HG02973 (cell line): ENCODE measurements around the gene ZNF571.

ENCODE experiments used
- ATAC-seq: cut with Tn5 transposase; IDR thresholded peaks from one replicate; pipeline ENCODE4 v1.9.1; 2021; ENCODE audit warnings: moderate library complexity; ENCODE audit not compliant: unreplicated experiment

The ZNF571 gene

GRCh38 chr19:37594304-37594981 lies at the start of gene ZNF571, which contains the start of gene ZNF540:
ZNF571 (minus strand) TSS chr19:37594792; CDS start chr19:37586676, 8,116 bp downstream.
ZNF540 (plus strand) TSS chr19:37594876; CDS start chr19:37598448, 3,572 bp downstream.
- ATAC-seq = peak; percentile 92

- ATAC-seq = no peak
These were observed 40.8 kb upstream of the ZNF571 start for GRCh38 chr19:37635076-37636056.

DNA sequence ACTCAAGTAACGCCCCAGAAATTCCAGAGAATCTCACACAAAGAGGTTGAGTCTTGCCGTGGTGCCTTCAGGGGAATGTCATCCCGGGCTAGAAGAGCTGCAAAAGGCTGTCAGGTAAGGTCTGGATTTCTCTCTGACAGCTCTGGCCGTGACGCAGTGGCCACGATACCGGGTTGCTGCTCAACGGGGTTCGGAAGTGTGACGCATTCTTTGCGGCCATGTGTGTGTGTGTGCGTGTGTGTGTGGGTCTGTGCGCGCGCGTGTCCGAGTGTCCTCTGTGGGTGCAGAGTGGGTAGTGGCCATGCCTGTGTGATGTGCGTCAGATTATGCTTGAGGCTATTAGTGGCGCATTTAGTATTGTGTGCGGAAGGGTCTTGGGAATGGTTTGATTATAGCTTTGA lies 390 bp upstream of the ZNF571 start:
- ATAC-seq = peak; percentile 37

DNA sequence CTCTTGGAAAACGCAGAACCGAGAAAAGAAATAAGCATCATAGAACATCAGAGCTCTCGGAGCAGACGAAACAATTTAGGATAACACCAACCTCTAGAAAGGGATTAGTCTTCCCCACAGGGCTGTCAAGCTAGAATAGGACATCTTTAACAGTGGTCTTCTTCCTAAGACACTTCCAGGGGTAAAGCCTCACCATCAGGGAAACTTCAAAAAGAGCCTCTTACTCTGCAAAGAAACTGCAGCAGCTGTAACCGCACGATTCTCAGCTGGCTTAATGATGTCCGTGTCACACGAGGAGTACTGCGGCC lies 642 bp downstream of the ZNF571 start:
- no peak for ATAC-seq

DNA sequence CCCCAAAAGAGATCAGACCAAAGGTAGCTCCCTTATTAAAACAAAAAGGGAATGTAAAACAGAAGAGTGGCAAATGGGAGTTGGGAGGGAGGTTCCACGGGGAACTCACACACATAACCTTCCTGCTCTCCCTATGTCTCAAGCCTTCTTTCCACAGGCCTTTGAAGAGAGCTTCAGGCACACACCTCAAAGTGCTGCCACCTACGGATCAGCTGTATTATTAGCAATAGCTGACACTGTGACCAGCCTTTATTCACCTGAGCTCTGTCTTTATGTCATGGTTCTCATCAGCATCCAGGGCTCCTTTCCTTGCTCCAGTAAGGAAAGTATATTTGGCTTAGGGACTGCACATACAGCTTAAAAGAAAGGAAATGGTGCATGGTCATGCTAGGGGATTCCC lies 11.3 kb downstream of the ZNF571 start:
- no peak for ATAC-seq

- ATAC-seq = no peak
These were observed 22.4 kb downstream of the ZNF571 start for GRCh38 chr19:37572203-37572602.

DNA sequence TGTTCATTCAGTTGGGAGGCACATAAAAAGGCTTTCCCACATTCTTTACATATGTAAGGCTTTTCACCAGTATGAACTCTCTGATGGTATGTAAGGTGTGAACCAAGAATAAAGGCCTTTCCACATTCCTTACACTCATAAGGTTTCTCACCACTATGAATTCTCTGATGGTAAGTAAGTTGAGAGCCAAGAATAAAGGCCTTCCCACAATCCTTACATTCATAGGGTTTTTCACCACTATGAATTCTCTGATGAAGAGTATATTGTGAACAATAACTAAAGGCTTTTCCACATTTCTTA lies 29.3 kb downstream of the ZNF571 start:
- ATAC-seq = no peak

DNA sequence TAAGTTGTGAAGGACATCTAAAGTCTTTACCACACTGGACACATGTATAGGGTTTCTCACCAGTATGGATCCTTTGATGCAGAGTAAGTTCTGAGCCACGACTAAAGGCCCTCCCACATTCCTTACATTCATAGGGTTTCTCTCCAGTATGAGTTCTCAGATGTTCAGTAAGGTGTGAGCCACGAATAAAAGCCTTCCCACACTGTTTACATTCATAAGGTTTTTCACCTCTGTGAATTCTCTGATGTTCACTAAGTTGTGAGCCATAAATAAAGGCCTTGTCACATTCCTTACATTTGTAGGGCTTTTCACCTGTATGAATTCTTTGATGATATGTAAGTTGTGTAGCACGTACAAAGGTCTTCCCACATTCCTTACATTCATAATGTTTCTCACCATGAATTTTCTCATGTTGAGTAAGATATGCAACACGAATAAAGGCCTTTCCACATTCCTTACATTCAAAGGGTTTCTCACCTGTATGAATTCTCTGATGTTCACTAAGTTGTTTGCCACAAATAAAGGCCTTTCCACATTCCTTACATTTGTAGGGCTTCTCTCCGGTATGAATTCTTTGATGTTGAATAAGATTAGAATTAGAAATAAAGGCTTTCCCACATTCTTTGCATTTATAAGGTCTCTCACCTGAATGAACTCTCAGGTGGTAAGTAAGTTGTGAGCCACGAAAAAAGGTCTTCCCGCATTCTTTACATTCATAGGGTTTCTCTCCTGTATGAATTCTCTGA lies 29.8 kb downstream of the ZNF571 start:
- no peak for ATAC-seq

- ATAC-seq = no peak
These were observed 31.1 kb downstream of the ZNF571 start for GRCh38 chr19:37563518-37563917.

GRCh38 chr19:37551129-37551993 lies 43.2 kb downstream of the ZNF571 start:
- ATAC-seq = no peak

DNA sequence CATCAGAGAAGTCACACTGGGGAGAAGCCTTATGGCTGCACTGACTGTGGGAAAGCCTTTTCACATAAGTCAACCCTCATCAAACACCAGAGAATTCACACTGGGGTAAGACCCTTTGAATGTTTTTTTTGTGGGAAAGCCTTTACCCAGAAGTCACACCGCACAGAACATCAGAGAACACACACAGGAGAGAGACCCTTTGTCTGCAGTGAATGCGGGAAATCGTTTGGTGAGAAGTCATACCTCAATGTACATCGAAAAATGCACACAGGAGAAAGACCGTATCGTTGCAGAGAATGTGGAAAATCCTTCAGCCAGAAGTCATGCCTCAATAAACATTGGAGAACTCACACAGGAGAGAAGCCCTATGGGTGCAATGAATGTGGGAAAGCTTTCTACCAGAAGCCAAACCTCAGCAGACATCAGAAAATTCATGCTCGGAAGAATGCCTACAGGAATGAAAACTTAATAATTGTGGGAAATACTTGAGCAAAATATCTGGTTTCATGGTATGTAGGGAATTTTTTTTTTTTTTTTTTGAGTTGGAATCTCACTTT lies 57.1 kb downstream of the ZNF571 start:
- ATAC-seq = no peak

DNA sequence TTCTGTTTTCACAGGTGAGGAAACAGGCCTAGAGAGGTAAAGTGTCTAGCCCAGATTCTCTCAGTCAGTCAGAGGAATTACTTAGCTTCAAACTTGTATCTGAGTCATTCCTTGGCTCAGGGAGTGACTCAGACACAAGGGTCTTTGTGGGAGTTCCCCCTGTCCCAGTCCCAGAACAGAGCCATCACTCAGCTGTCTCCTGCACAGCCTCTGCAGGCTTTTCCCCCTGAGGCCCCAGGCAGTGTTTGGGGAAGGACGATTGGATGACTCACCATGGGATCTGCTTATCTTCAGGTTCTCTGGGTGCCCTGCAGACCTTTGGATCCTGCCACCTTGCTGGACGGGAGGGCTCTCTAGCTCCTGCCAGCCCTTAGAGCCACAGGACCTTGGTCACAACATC lies 74.7 kb downstream of the ZNF571 start:
- no peak for ATAC-seq
